ENCODE results near the gene CALHM1.

Gene CALHM1

GRCh38 chr10:103447187-103447586 lies 11.5 kb downstream of the CALHM1 start:
- Histone ChIP-seq H2AFZ (ENCODE audit: low read depth, low read length) (no peak overlapping the region), H4K20me1 (ENCODE audit: insufficient read depth, low read length) (no peaks in the 10 kb centered on the region), H3K36me3 (replicated peaks; ENCODE audit: low read depth, low read length) (peaks cover 20% of the 10 kb centered on the region), H3K4me3 (ENCODE audit: low read length) (no peak overlapping the region), H3K27me3 (ENCODE audit: low read depth, low read length) (no peaks in the 10 kb centered on the region), H3K9ac (ENCODE audit: low read length) (no peak overlapping the region), H3K4me1 (ENCODE audit: low read length) (no peaks in the 10 kb centered on the region; the same call in 1 of the 2 replicates), H3K9me3 (ENCODE audit: insufficient read depth, low read length) (no peaks in the 10 kb centered on the region), H3K4me2 (ENCODE audit: low read length) (no peak overlapping the region), H3K27ac (ENCODE audit: low read length) (no peak overlapping the region), H3K79me2 (ENCODE audit: low read length) (no peaks in the 10 kb centered on the region)
- TF ChIP-seq CTCF (IDR thresholded peaks at IDR 0.05; ENCODE audit: low read depth, low read length) (no peak), EZH2phosphoT487 (IDR thresholded peaks at IDR 0.05; ENCODE audit: low read depth) (no peak)

GRCh38 chr10:103445767-103446567 lies 12.7 kb downstream of the CALHM1 start:
- TF ChIP-seq EZH2phosphoT487 (IDR thresholded peaks at IDR 0.05; ENCODE audit: low read depth), result no peak
- TF ChIP-seq CTCF (IDR thresholded peaks at IDR 0.05; ENCODE audit: low read depth, low read length), result no peak
- Histone ChIP-seq H3K27ac (ENCODE audit: low read length) (no peak overlapping the region), H3K4me1 (ENCODE audit: low read length) (no peaks in the 10 kb centered on the region), H3K4me2 (ENCODE audit: low read length) (no peak overlapping the region), H2AFZ (ENCODE audit: low read depth, low read length) (no peak overlapping the region), H3K4me3 (ENCODE audit: low read length) (no peak overlapping the region), H3K79me2 (ENCODE audit: low read length) (no peaks in the 10 kb centered on the region), H3K9me3 (ENCODE audit: insufficient read depth, low read length) (no peaks in the 10 kb centered on the region), H3K9ac (ENCODE audit: low read length) (no peak overlapping the region), H4K20me1 (ENCODE audit: insufficient read depth, low read length) (no peaks in the 10 kb centered on the region), H3K36me3 (replicated peaks; ENCODE audit: low read depth, low read length) (peaks cover 20% of the 10 kb centered on the region), H3K27me3 (ENCODE audit: low read depth, low read length) (no peaks in the 10 kb centered on the region)

- Histone ChIP-seq H3K27ac (ENCODE audit: low read length) (no peak overlapping the region), H3K4me3 (ENCODE audit: low read length) (no peak overlapping the region), H4K20me1 (ENCODE audit: insufficient read depth, low read length) (no peaks in the 10 kb centered on the region), H3K9ac (ENCODE audit: low read length) (no peak overlapping the region), H2AFZ (ENCODE audit: low read depth, low read length) (no peak overlapping the region), H3K4me1 (ENCODE audit: low read length) (no peaks in the 10 kb centered on the region), H3K27me3 (ENCODE audit: low read depth, low read length) (no peaks in the 10 kb centered on the region), H3K4me2 (ENCODE audit: low read length) (no peak overlapping the region), H3K36me3 (replicated peaks; ENCODE audit: low read depth, low read length) (peaks cover 20% of the 10 kb centered on the region), H3K79me2 (ENCODE audit: low read length) (no peaks in the 10 kb centered on the region), H3K9me3 (ENCODE audit: insufficient read depth, low read length) (no peaks in the 10 kb centered on the region)
- TF ChIP-seq CTCF (IDR thresholded peaks at IDR 0.05; ENCODE audit: low read depth, low read length), result no peak
- no peak for TF ChIP-seq EZH2phosphoT487 (IDR thresholded peaks at IDR 0.05; ENCODE audit: low read depth)
Observed at GRCh38 chr10:103445366-103445765, 13.3 kb downstream of the CALHM1 start.

- H3K9ac ChIP-seq (ENCODE audit: low read length), result no peak overlapping the region
- H3K79me2 ChIP-seq (ENCODE audit: low read length), result no peaks in the 10 kb centered on the region
- H3K36me3 ChIP-seq (replicated peaks; ENCODE audit: low read depth, low read length), result peaks cover 20% of the 10 kb centered on the region
- no peak overlapping the region for H2AFZ ChIP-seq (ENCODE audit: low read depth, low read length)
- no peaks in the 10 kb centered on the region for H3K9me3 ChIP-seq (ENCODE audit: insufficient read depth, low read length)
- H3K4me1 ChIP-seq (ENCODE audit: low read length), result no peaks in the 10 kb centered on the region
- H3K4me2 ChIP-seq (ENCODE audit: low read length), result no peak overlapping the region
- TF ChIP-seq EZH2phosphoT487 (IDR thresholded peaks at IDR 0.05; ENCODE audit: low read depth) (no peak), CTCF (IDR thresholded peaks at IDR 0.05; ENCODE audit: low read depth, low read length) (no peak)
- H3K27me3 ChIP-seq (ENCODE audit: low read depth, low read length), result no peaks in the 10 kb centered on the region
- H3K27ac ChIP-seq (ENCODE audit: low read length), result no peak overlapping the region
- no peak overlapping the region for H3K4me3 ChIP-seq (ENCODE audit: low read length)
- H4K20me1 ChIP-seq (ENCODE audit: insufficient read depth, low read length), result no peaks in the 10 kb centered on the region
Observed at GRCh38 chr10:103444478-103444877, 14.2 kb downstream of the CALHM1 start.

Data from OCI-LY3 (cell line).